IPS DF 19.7 (cell line): Measurements from ENCODE around the gene KCNJ3.
"Not testable (repeated sequence)": the region's sequence is repeated elsewhere in the genome, so short reads cannot be mapped to it uniquely, and the experiment has no call there.

Experiments used
- DNase-seq: peaks from one replicate; pipeline ENCODE4 v3.0.0-alpha.2; 2013; ENCODE audit warnings: low read depth, low spot score

The KCNJ3 gene

GRCh38 chr2:154844513-154844912, 146.0 kb downstream of the KCNJ3 start:
- no peak for DNase-seq

DNA sequence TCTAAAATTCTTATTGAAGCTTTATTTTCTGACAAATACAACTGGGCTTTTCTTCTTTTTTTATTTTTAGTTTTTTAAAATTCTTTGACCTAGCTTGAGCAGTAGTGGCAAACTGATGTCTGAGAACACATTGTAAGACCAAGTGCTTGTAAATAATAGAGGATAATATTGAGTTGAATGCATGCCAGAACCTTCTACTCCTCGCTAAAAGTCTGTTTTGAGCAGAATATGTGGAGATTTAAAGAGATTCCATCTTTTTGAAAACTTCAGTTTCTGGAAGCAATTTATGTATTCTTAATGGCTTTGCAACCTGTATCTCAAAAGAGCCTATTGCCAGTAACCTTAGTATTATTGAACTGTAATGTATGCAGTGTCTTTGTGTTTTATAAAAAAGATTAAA, 148.3 kb downstream of the KCNJ3 start:
- no peak for DNase-seq

DNA sequence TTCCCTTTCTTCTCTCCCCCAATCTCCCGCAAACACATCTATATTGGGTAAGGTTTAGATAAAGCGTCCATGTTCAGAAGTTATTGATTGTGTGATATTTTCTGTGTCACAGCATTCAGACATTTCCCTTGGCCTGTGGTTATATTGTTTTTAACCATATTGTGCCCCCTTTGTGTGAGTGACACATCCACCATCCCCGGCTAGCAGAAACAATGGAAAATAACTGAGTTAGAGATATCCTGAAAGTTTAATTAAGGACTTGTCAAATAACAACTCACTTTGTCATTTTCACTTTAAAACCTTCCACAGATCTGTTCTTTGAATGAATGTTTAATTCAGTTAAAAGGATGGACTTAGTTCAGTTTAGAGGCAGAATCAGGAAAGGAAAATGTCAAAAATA, 151.0 kb downstream of the KCNJ3 start:
- no peak for DNase-seq

- no peak for DNase-seq
These were observed 152.0 kb downstream of the KCNJ3 start for GRCh38 chr2:154850532-154850931.

- DNase-seq = no peak
These were observed 156.6 kb downstream of the KCNJ3 start for GRCh38 chr2:154855138-154855537.

GRCh38 chr2:154867151-154867550, 168.7 kb downstream of the KCNJ3 start:
- not testable (repeated sequence) for DNase-seq

DNA sequence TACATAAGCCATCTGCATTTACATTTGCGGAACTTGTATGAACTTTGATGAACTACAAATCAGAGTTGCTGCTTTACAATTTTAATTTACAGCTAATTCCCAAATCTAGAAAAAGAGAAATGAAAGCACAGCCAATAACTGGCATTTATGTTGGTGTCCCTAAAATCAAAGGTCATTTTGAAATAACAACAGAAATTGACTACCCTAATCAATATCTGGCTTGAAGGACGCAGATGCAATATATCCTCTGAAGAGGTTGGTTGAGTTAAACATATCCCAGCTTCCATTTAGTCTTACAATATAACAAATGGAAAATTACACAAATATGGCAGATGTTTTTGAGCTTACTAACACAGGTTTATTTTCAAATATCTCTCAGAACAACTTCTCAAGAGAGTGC, 177.5 kb downstream of the KCNJ3 start:
- no peak for DNase-seq

GRCh38 chr2:154882725-154883124, 184.2 kb downstream of the KCNJ3 start:
- no peak for DNase-seq

GRCh38 chr2:154886316-154886715, 187.8 kb downstream of the KCNJ3 start:
- DNase-seq = no peak

DNA sequence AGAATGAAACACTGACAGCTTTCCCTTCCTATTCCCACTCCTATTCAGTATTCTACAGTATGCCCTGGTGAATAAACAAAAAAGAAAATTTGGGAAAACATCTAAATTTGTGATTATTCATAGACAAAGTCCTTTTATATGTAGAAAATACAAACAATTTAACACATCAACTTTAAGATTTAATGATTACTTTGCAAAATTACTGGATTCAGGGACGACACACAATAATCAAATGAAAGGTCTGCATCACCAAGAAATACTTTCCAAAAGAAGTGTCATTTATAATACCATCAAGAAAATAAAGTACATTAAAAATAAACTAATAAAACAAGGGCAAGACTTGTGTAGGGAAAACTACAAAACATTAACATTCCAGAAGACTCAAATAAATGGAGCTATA, 199.8 kb downstream of the KCNJ3 start:
- DNase-seq = no peak

DNA sequence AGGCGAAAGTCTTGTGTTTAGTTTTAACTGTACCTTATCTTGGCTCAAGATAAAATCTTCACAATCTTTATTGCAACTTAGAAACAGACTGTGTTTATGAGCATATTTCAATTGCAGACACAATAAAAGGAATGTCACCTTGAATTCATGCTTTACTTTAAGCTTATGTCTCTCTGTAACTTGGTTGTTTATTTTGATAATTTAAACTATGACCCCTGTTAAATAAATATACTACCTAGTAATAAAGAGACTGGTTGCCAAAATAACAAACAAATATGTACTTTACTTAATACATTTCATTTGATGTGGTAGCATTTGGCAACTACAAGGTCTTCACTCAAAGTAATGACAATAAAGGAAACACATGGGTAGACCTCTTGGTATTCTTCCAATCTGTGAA, 202.6 kb downstream of the KCNJ3 start:
- DNase-seq = no peak
